SK-N-SH (cell line): ENCODE measurements around the gene IL6R.

Experiments
- ELF1 ChIP-seq: IDR thresholded peaks from 2 replicates; pipeline ENCODE4 v1.4.0; 2012
- FOXJ3 ChIP-seq: sonication (generic); formaldehyde crosslinking; IDR thresholded peaks from 2 replicates; pipeline ENCODE4 v1.5.1; 2020; ENCODE audit warnings: mild to moderate bottlenecking, missing genetic modification reagents
- FOXM1 ChIP-seq: IDR thresholded peaks from 2 replicates; pipeline ENCODE4 v1.4.0; 2012; ENCODE audit warnings: low read depth, mild to moderate bottlenecking
- GABPA ChIP-seq: IDR thresholded peaks from 2 replicates; pipeline ENCODE4 v1.4.0; 2012; ENCODE audit warnings: low read depth, mild to moderate bottlenecking
- JUND ChIP-seq: IDR thresholded peaks from 2 replicates; pipeline ENCODE4 v1.4.0; 2012
- SMC3 ChIP-seq: IDR thresholded peaks from 2 replicates; pipeline ENCODE4 v1.6.1; 2012; ENCODE audit warnings: low read depth, low read length, improper control_type of control experiment
- TAF1 ChIP-seq: IDR thresholded peaks from 2 replicates; pipeline ENCODE4 v1.6.1; 2012; ENCODE audit warnings: low read depth, mild to moderate bottlenecking, low read length, moderate library complexity, borderline replicate concordance
- TF ChIP-seq, protein P1 (sequence below): fragments of 200-600 bp; sonication (generic); IDR thresholded peaks from 2 replicates; pipeline ENCODE4 v1.6.1; 2017; ENCODE audit warnings: antibody characterized with exemption, mild to moderate bottlenecking, moderate library complexity
- TF ChIP-seq, protein P2 (sequence below): IDR thresholded peaks from 2 replicates; pipeline ENCODE4 v1.4.0; 2012; ENCODE audit warnings: low read depth

DNA sequence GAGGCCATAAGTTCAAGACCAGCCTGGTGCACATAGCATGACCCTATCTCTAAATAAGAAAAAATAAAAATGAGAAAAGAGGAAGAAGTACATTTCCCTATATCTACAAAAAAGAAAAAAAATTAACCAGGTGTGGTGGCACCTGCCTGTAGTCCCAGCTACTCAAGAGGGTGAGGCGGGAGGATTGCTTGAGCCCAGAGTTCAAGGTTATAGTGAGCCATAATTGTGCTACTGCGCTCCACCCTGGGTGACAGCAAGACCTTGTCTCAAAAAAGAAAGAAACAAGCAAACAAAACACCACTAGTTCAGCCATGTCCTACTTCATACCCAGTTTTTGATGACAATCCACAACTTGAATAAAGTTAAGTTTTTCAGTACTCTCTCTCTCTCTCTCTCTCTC, 66.2 kb downstream of the IL6R start:
- TF ChIP-seq GABPA (no peak), TAF1 (no peak), FOXM1 (no peak), ELF1 (no peak), JUND (no peak), FOXJ3 (CRISPR knock-in tag) (no peak), SMC3 (no peak)
- TF ChIP-seq, protein P1, sequence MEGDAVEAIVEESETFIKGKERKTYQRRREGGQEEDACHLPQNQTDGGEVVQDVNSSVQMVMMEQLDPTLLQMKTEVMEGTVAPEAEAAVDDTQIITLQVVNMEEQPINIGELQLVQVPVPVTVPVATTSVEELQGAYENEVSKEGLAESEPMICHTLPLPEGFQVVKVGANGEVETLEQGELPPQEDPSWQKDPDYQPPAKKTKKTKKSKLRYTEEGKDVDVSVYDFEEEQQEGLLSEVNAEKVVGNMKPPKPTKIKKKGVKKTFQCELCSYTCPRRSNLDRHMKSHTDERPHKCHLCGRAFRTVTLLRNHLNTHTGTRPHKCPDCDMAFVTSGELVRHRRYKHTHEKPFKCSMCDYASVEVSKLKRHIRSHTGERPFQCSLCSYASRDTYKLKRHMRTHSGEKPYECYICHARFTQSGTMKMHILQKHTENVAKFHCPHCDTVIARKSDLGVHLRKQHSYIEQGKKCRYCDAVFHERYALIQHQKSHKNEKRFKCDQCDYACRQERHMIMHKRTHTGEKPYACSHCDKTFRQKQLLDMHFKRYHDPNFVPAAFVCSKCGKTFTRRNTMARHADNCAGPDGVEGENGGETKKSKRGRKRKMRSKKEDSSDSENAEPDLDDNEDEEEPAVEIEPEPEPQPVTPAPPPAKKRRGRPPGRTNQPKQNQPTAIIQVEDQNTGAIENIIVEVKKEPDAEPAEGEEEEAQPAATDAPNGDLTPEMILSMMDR, result no peak
- TF ChIP-seq, protein P2, sequence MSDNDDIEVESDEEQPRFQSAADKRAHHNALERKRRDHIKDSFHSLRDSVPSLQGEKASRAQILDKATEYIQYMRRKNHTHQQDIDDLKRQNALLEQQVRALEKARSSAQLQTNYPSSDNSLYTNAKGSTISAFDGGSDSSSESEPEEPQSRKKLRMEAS, result no peak
